ENCODE data around the gene ETS1. TPM values are rescaled to one million over a fixed set of nuclear protein-coding genes. Genes with fewer than 3 reads are reported as not detected.

ETS1 gene
- total and polyA plus RNA-seq, 5 donors from 2014 or later, result 489 to 1,033 (median 577) TPM

GRCh38 chr11:128521682-128522054 is 65.7 kb downstream of the ETS1 start:
- Mint-ChIP-seq H3K4me1 (peaks cover 13 to 37% (median 31%) of the 10 kb centered on the region in 4 donors), H3K4me3 (peak overlapping the region; percentile 96 to 99 (median 98)), H3K27me3 (peaks cover 6% of the 10 kb centered on the region), H3K36me3 (peaks cover 48% of the 10 kb centered on the region), H3K9me3 (peaks cover 0 to 1% (median 0%) of the 10 kb centered on the region in 7 donors), H3K27ac (peak overlapping the region; percentile 95 to 98 (median 95))
- H3K27ac ChIP-seq (ENCODE audit: insufficient read depth, low read length, poor library complexity, severe bottlenecking), result peak overlapping the region; percentile 97
- peaks cover 55% of the 10 kb centered on the region for H3K4me1 ChIP-seq (ENCODE audit: control insufficient read depth, insufficient read depth, low read length, poor library complexity, severe bottlenecking)
- no peaks in the 10 kb centered on the region for H3K27me3 ChIP-seq (ENCODE audit: control insufficient read depth, insufficient read depth, low read length)
- no peak for ATAC-seq (ENCODE audit: low read depth in 2 of 2)
- H3K4me3 ChIP-seq (ENCODE audit: low read depth, low read length), result peak overlapping the region; percentile 100
- peaks cover 37% of the 10 kb centered on the region for H3K36me3 ChIP-seq (ENCODE audit: control insufficient read depth, insufficient read depth, low read length)
- no peaks in the 10 kb centered on the region for H3K9me3 ChIP-seq (ENCODE audit: control insufficient read depth in 2 of 2, low read length in 2 of 2)
- peak in 1 of 3 donors; percentile 64 for DNase-seq

- H3K4me1 Mint-ChIP-seq, result peaks cover 8 to 34% (median 25%) of the 10 kb centered on the region in 4 donors
Measured at GRCh38 chr11:128520888-128521681, 66.3 kb downstream of the ETS1 start.

GRCh38 chr11:128520206-128520887 is 67.0 kb downstream of the ETS1 start:
- Histone ChIP-seq H3K27ac (ENCODE audit: insufficient read depth, low read length, poor library complexity, severe bottlenecking) (peak overlapping the region; percentile 97), H3K4me3 (ENCODE audit: low read depth, low read length) (peak overlapping the region; percentile 100), H3K4me1 (ENCODE audit: control insufficient read depth, insufficient read depth, low read length, poor library complexity, severe bottlenecking) (peaks cover 47% of the 10 kb centered on the region), H3K9me3 (ENCODE audit: control insufficient read depth in 2 of 2, low read length in 2 of 2) (no peaks in the 10 kb centered on the region), H3K27me3 (ENCODE audit: control insufficient read depth, insufficient read depth, low read length) (no peaks in the 10 kb centered on the region), H3K36me3 (ENCODE audit: control insufficient read depth, insufficient read depth, low read length) (peaks cover 50% of the 10 kb centered on the region)
- DNase-seq (peak in 2 of 3 donors; percentile 70 to 72), ATAC-seq (ENCODE audit: low read depth in 2 of 2) (no peak)
- peaks cover 60% of the 10 kb centered on the region for H3K36me3 Mint-ChIP-seq
- H3K4me1 Mint-ChIP-seq, result peaks cover 3 to 28% (median 22%) of the 10 kb centered on the region in 4 donors
- H3K9me3 Mint-ChIP-seq, result peaks cover 0 to 1% (median 0%) of the 10 kb centered on the region in 7 donors
- peak overlapping the region; percentile 96 to 99 (median 98) for H3K4me3 Mint-ChIP-seq
- H3K27me3 Mint-ChIP-seq, result peaks cover 6% of the 10 kb centered on the region
- peak overlapping the region; percentile 95 to 98 (median 95) for H3K27ac Mint-ChIP-seq

More at GRCh38 chr11:128520888-128521681, 66.3 kb downstream of the ETS1 start:
- DNase-seq, result peak in 1 of 3 donors; percentile 65
- ATAC-seq (ENCODE audit: low read depth in 2 of 2), result no peak
- no peaks in the 10 kb centered on the region for H3K27me3 ChIP-seq (ENCODE audit: control insufficient read depth, insufficient read depth, low read length)
- peak overlapping the region; percentile 96 to 99 (median 98) for H3K4me3 Mint-ChIP-seq
- H3K36me3 Mint-ChIP-seq, result peaks cover 53% of the 10 kb centered on the region
- H3K36me3 ChIP-seq (ENCODE audit: control insufficient read depth, insufficient read depth, low read length), result peaks cover 43% of the 10 kb centered on the region
- H3K9me3 ChIP-seq (ENCODE audit: control insufficient read depth in 2 of 2, low read length in 2 of 2), result no peaks in the 10 kb centered on the region
- peak overlapping the region; percentile 100 for H3K4me3 ChIP-seq (ENCODE audit: low read depth, low read length)
- H3K9me3 Mint-ChIP-seq, result peaks cover 0 to 1% (median 0%) of the 10 kb centered on the region in 7 donors
- H3K4me1 ChIP-seq (ENCODE audit: control insufficient read depth, insufficient read depth, low read length, poor library complexity, severe bottlenecking), result peaks cover 49% of the 10 kb centered on the region
- peaks cover 6% of the 10 kb centered on the region for H3K27me3 Mint-ChIP-seq
- peak overlapping the region; percentile 97 for H3K27ac ChIP-seq (ENCODE audit: insufficient read depth, low read length, poor library complexity, severe bottlenecking)
- peak overlapping the region; percentile 95 to 98 (median 95) for H3K27ac Mint-ChIP-seq

GRCh38 chr11:128519338-128519737 is 68.0 kb downstream of the ETS1 start:
- Mint-ChIP-seq H3K27me3 (peaks cover 6% of the 10 kb centered on the region), H3K4me3 (peak overlapping the region; percentile 96 to 99 (median 98)), H3K9me3 (peaks cover 0 to 1% (median 0%) of the 10 kb centered on the region in 7 donors), H3K4me1 (peaks cover 6 to 27% (median 23%) of the 10 kb centered on the region in 4 donors), H3K27ac (peak overlapping the region; percentile 91 to 98 (median 95)), H3K36me3 (peaks cover 69% of the 10 kb centered on the region)
- H3K27me3 ChIP-seq (ENCODE audit: control insufficient read depth, insufficient read depth, low read length), result no peaks in the 10 kb centered on the region
- peak overlapping the region; percentile 97 for H3K27ac ChIP-seq (ENCODE audit: insufficient read depth, low read length, poor library complexity, severe bottlenecking)
- H3K36me3 ChIP-seq (ENCODE audit: control insufficient read depth, insufficient read depth, low read length), result peaks cover 55% of the 10 kb centered on the region
- peaks cover 45% of the 10 kb centered on the region for H3K4me1 ChIP-seq (ENCODE audit: control insufficient read depth, insufficient read depth, low read length, poor library complexity, severe bottlenecking)
- H3K9me3 ChIP-seq (ENCODE audit: control insufficient read depth in 2 of 2, low read length in 2 of 2), result no peaks in the 10 kb centered on the region
- ATAC-seq (ENCODE audit: low read depth in 2 of 2) (no peak), DNase-seq (peak in 1 of 3 donors; percentile 71)
- peak overlapping the region; percentile 100 for H3K4me3 ChIP-seq (ENCODE audit: low read depth, low read length)

GRCh38 chr11:128518493-128519207 is 68.7 kb downstream of the ETS1 start:
- peaks cover 0 to 1% (median 0%) of the 10 kb centered on the region in 7 donors for H3K9me3 Mint-ChIP-seq
- H3K36me3 Mint-ChIP-seq, result peaks cover 75% of the 10 kb centered on the region
- H3K4me3 Mint-ChIP-seq, result peak overlapping the region; percentile 96 to 99 (median 98)
- H3K27me3 ChIP-seq (ENCODE audit: control insufficient read depth, insufficient read depth, low read length), result no peaks in the 10 kb centered on the region
- H3K36me3 ChIP-seq (ENCODE audit: control insufficient read depth, insufficient read depth, low read length), result peaks cover 55% of the 10 kb centered on the region
- peaks cover 45% of the 10 kb centered on the region for H3K4me1 ChIP-seq (ENCODE audit: control insufficient read depth, insufficient read depth, low read length, poor library complexity, severe bottlenecking)
- peak overlapping the region; percentile 91 to 98 (median 95) for H3K27ac Mint-ChIP-seq
- peaks cover 6% of the 10 kb centered on the region for H3K27me3 Mint-ChIP-seq
- ATAC-seq (ENCODE audit: low read depth in 2 of 2) (no peak), DNase-seq (peak in 1 of 3 donors; percentile 56)
- H3K9me3 ChIP-seq (ENCODE audit: control insufficient read depth in 2 of 2, low read length in 2 of 2), result no peaks in the 10 kb centered on the region
- H3K27ac ChIP-seq (ENCODE audit: insufficient read depth, low read length, poor library complexity, severe bottlenecking), result peak overlapping the region; percentile 97
- H3K4me3 ChIP-seq (ENCODE audit: low read depth, low read length), result peak overlapping the region; percentile 100
- H3K4me1 Mint-ChIP-seq, result peaks cover 9 to 27% (median 23%) of the 10 kb centered on the region in 4 donors

GRCh38 chr11:128517451-128518230 is 69.7 kb downstream of the ETS1 start:
- Histone ChIP-seq H3K27ac (ENCODE audit: insufficient read depth, low read length, poor library complexity, severe bottlenecking) (peak overlapping the region; percentile 97), H3K9me3 (ENCODE audit: control insufficient read depth in 2 of 2, low read length in 2 of 2) (no peaks in the 10 kb centered on the region), H3K36me3 (ENCODE audit: control insufficient read depth, insufficient read depth, low read length) (peaks cover 65% of the 10 kb centered on the region), H3K4me1 (ENCODE audit: control insufficient read depth, insufficient read depth, low read length, poor library complexity, severe bottlenecking) (peaks cover 45% of the 10 kb centered on the region), H3K4me3 (ENCODE audit: low read depth, low read length) (peak overlapping the region; percentile 100), H3K27me3 (ENCODE audit: control insufficient read depth, insufficient read depth, low read length) (no peaks in the 10 kb centered on the region)
- peaks cover 11 to 27% (median 27%) of the 10 kb centered on the region in 4 donors for H3K4me1 Mint-ChIP-seq
- ATAC-seq (ENCODE audit: low read depth in 2 of 2) (no peak), DNase-seq (peak in 1 of 3 donors; percentile 66)
- H3K27ac Mint-ChIP-seq, result peak overlapping the region; percentile 91 to 98 (median 95)
- peaks cover 85% of the 10 kb centered on the region for H3K36me3 Mint-ChIP-seq
- no peaks in the 10 kb centered on the region for H3K27me3 Mint-ChIP-seq
- peaks cover 0 to 1% (median 0%) of the 10 kb centered on the region in 7 donors for H3K9me3 Mint-ChIP-seq
- peak overlapping the region; percentile 96 to 99 (median 98) for H3K4me3 Mint-ChIP-seq

Data from CD4-positive, CD25-positive, alpha-beta regulatory T cell (primary cell).